ENCODE measurements around the gene THSD4.
A peak's percentile ranks its signal among the peaks of the same experiment; 100 is the strongest.

The THSD4 gene

DNA sequence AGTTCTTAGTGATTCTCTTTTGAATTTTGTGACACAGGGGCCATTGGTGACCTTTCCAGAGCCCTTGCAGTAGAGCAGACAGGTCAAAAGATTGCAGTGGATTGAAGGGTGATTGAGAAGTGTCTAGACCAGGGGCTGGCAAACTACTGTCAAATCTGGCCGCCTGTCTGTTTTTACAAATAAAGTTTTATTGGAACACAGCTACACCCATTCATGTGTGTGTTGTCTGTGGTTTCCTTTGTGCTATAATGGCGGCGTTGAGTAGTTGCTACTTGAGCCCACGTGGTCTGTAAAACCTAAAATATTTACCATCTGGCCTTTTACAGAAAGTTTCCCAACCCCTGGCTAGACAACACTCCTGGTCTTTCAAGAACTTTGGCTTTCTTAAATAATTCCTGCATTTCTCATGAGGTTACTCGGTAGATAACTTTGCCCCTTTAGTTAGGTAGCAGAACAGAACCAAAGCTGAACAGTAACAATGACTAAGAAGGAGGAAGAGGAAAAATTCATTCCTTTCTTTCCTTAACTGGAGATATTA, 430.0 kb downstream of the THSD4 start:
- DNase-seq (ENCODE audit: low spot score), result peak; percentile 35

DNA sequence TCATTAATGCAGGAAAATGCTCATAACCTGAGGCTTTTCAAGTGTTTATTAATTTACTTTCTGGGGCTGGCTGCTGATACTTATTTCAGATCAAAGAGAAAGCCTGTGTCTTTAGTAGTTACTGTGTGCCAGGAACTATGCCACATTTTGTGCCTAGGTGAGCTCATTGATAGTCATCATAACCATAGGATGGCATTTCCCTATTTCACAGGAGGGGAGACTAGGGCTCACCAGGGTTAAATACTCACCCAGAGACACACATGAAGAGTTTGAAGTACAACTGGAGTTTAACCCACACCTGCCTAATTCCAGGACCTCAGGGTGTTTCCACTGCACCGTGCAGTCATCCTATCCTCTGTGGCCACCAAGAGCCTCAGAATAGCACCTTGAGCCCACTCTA, 430.7 kb downstream of the THSD4 start:
- DNase-seq (ENCODE audit: low spot score), result peak; percentile 67

DNA sequence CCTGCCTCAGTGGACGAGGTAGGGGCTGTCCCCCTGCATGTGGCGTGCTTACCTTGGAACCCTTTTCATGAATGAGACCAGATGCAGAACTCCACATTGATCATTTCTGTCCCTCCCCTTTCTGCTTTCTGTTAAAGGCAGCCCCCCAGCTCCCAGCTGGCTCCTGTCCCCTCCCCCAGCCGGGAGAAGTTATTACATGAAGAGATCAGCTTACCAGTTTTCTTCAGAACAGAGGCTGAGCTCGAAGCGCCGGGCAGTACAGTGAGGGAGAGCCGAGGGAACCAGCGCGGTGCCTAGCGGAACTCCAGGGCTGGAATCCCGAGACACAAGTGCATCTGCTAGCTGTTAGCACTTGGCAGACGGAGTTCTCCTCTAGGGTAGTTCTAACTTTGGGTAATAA, 431.7 kb downstream of the THSD4 start:
- DNase-seq (ENCODE audit: low spot score), result no peak

DNA sequence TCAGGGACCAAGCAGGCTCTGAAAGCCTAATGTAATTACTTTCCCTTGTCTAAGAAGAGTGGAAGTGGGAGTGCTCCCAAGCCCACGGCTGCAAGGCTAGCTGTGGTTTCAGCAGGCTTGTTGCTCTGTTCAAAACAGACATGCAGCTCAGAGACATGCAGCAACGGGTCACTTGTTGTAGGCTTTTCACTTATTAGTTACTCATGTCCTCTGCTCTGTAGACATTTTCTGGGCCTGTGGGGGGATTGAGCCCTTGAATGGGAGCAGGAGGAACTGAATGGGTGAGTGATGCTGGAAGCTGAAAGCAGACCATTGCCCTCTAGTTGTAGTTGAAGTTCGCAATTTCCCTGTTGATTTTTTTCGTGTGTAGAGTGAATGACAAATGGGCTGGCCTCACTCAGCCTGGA, 433.1 kb downstream of the THSD4 start:
- DNase-seq (ENCODE audit: low spot score), result no peak

DNA sequence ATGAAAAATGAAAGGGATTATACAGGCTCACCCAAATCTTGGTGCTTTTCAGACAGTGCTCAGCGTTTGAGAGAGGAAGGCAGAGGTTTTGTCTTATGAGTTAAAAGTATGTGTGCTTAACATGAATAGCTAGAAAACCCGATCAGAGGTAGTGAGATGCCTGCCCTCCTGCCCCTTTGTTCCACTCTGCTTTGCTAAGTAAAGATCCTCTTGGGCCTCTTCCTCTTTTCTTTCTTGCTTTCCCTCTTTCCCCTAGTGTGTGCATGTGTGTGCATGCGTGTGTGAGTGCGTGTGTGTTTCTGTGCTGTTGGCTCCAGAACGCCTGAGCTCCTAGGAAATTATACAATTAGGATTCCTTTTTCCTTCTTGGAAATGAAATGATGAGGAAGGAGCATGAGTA, 433.8 kb downstream of the THSD4 start:
- DNase-seq (ENCODE audit: low spot score), result no peak

DNA sequence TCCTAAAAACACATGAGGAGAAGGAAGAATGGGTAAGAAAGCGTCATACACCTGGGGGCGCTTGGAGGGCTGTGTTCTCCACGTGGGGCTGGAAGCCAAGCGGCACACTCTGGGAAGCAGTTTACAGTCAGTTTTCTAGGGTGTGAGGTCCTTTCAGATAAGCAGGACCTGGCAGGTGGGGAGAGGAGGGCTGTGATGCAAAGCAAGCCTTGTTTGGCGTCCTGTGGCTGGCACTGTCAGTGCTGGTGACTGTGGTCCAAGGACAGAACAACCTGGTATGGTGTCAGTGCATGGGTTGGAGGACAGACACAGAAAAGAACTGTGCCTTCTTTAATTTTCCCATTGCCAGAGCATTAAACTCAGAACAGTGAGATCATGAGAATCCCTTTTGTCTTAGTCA, 434.4 kb downstream of the THSD4 start:
- no peak for DNase-seq (ENCODE audit: low spot score)

DNA sequence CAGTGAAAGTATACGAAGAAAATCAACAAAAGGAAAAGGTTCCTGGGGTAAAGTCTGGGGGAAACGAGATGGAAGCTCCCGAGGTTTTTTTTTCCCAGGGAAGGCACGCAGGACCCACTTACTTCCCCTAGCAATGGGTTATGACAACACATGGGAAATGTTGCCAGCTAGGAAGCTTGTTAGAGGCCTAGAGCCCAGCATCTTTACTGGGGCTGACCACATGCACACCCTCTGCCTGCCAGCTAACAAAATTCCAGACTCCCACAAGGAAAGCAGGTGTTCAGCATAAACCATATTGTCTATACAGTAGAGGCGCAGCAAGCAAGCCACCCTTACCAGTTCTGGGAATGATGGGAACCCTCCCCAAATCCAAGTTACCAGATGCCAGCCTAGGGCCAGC, 436.3 kb downstream of the THSD4 start:
- no peak for DNase-seq (ENCODE audit: low spot score)

DNA sequence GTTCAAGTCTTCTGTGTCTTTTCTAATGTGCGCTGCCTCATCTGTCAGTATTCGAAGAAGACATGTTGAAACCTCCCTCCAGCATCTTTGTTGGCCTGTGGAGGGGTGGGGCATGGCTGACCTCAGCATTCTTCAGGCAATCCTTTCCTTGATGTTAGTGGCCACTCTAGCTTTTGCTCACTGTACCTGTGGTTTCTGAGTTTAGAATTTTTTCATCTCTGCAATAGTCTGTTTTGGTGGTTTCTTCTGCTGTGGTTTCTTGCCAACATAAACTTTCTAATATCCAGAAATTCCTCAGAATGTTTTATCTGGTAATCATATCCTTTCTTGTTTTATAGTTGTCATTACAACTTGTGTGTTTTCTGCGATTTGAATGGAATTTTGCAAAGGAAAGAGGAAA, 443.8 kb downstream of the THSD4 start:
- peak; percentile 45 for DNase-seq (ENCODE audit: low spot score)

DNA sequence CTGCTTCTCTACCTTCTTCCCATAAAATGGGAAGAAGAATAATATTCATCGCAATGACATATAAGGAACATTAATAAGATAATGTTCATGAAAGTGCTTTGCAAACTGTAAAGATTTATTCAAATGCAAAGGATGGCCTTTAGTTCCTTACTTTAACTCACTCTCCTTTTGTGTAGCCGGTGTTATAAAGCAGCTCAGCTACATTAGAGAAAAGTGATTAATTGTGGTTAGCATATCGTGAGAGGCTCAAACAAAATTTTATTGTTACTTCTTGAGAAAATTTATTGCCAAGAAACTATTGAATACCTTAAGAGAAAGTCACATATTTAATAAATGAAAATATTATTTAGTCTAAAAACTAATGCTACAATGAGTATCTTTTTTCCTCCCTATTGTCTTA, 444.3 kb downstream of the THSD4 start:
- DNase-seq (ENCODE audit: low spot score), result no peak

DNA sequence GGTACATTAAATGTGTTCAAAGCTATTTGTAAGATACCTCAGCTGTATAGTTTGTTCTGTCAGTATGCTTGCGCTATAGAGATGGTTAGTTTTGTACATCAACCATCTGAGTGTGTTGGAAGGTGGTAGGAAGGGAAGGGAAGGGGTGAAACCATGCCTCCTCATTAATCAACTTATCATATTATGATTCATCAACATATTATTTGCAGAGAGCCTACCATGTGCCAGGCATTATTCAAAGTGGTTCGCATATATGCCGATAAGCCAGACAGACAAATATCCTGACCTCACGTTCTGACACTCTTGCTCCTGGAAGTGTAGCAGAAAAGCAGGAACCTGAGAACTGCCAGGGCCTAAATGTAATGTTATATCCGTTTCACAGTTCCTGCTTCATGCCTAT, 447.0 kb downstream of the THSD4 start:
- DNase-seq (ENCODE audit: low spot score), result peak; percentile 24

DNA sequence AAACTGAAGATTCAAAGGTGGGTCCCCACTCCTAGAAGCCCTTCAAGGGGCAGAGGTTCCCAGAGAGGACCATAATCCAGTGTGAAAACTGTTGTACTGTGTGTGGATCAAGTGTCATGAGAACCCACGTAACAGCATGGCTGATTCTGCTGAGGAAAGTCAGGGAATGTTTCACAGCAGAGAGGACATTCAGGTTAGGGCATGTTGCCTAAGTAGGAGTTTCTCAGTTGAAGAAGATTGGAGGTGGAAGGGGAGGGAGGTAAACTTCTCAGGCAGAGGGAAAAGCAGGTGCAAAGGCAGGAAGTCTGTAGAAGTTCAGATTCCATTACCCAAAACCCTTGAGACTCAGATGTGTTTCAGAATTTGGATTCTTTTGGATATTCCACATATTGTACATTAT, 448.9 kb downstream of the THSD4 start:
- no peak for DNase-seq (ENCODE audit: low spot score)

DNA sequence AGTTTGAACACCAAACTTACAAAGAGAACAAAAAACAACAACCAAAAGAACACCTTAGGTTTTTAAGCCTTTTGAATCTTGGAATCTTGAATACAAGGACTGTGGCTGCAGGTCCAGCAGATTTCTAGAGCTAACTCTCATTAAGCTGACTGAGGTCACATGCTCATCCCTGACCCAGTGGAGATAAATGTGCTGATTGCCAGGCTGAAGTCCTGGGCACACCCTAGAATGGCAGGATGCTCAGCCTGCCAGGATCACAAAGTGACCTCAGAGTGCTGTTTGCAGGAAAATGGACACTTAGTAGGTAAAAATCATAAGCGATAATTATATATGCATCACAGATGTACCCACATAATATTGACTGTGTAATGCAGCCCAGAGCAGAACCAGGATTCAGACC, 449.7 kb downstream of the THSD4 start:
- DNase-seq (ENCODE audit: low spot score), result no peak

DNA sequence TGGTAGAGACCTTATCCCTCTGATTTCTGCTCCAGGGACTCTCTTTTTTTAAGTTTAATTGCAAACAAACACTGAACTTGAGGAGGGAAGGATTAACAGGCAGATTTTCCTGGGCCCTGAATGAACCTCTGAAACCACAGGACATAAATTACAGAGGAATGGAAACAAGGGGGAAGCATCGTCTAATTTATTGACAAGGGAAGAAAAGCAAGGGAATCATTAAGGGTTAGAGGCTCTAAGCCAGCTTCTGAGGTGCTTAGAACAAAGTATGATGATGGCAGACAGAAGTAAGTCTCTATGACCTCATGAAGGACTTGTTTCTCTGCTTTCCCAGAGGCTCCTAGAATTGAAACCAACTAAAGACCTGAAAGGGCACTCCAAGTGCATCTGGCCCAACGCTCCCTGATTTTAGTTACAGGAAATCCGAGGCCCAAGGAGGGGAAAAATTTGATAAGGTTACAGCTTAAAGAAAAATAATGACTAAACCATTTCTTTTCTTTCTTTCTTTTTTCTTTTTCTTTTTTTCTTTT, 450.4 kb downstream of the THSD4 start:
- no peak for DNase-seq (ENCODE audit: low spot score)

DNA sequence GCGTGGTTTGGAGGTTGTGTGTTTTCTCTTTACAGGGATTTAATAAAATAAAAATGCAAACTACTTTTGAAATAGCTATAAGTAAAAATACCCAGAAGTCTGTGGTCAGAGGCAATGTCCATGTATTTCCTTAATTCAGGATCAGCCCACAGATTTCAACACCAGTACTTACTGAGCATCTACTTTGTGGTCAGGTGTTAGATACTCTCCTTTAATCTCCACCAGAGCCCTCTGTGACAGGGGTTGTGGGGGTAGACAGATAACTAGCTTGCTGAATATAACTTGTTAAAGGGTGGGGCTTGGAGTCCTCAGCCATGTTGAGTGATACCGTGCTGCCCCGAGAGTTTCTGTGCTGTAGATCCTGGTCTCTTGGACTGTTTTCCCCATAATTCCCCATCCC, 451.0 kb downstream of the THSD4 start:
- DNase-seq (ENCODE audit: low spot score), result no peak

DNA sequence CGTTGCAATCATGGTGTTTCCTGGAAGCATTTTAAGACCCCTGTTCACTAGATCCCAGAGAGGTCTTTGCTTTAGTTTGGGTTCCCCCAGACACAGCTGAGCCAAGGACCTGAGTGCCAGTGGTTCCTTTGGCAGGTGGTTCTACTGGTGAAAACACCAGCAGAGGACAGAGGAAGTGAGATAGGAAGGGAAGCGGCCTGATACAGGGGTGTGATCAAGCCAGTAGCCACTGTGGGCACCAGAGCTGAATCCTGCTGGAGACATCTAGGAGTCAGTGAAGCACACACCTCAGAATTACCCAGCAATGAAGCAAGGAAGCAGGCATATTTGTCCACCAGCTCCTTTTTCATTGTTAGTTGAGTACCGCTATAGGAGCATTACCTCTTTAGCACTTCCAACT, 451.9 kb downstream of the THSD4 start:
- no peak for DNase-seq (ENCODE audit: low spot score)

DNA sequence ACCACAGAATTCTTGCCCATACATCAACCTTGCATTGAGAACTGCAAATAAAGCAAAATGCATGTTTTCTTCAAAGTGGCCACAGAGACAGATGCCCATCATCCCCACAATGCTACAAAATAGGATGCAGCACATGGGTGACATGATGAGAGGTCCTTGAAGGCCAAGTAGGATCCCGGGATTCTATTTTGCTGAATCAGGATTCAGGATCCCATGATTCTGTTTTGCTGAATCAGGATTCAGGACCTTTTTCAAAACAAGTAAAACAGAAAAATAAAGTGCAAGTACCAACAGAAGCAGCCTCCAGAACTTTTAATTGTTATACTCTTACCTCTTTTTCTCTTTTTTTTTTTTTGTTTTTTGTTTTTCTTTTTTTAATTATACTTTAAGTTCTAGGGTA, 453.0 kb downstream of the THSD4 start:
- no peak for DNase-seq (ENCODE audit: low spot score)

DNA sequence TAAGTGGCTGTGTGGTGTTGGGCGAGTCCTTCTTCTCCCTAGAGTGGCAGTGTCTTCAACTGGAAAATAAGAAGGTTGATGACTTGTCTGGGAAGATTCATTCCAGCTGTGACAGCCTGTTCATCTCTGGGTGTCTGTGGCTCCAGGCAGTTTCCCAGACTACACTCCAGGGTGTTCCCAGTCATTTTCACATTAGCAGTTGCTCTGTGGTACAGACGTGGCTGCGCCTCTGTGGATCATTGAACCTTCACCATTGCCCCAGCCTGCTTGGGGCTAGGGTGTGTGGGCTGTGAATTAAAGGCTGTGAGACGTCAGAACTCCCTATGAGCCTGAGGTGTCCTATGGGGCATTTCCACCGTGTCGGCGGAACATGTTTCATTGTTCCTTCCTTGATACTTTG, 455.5 kb downstream of the THSD4 start:
- DNase-seq (ENCODE audit: low spot score), result no peak

DNA sequence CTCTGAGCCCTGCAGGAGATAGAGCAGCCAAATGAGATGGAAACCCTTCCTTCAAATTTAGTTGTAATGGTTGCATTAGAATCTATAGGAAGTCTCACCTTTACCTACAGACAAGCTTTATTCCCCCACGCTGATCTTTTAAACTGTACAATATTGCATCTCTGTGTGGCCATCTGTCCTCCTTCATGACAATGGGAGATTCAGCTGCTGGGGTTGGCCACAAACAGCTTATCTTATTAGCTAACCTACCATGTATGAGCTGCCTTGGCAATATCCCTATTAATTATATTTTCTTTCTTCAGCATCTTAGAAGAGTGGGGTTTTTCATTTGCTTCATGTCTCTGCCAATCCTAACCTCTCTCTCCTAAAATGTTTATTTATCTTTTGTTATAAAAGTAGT, 456.4 kb downstream of the THSD4 start:
- DNase-seq (ENCODE audit: low spot score), result no peak

DNA sequence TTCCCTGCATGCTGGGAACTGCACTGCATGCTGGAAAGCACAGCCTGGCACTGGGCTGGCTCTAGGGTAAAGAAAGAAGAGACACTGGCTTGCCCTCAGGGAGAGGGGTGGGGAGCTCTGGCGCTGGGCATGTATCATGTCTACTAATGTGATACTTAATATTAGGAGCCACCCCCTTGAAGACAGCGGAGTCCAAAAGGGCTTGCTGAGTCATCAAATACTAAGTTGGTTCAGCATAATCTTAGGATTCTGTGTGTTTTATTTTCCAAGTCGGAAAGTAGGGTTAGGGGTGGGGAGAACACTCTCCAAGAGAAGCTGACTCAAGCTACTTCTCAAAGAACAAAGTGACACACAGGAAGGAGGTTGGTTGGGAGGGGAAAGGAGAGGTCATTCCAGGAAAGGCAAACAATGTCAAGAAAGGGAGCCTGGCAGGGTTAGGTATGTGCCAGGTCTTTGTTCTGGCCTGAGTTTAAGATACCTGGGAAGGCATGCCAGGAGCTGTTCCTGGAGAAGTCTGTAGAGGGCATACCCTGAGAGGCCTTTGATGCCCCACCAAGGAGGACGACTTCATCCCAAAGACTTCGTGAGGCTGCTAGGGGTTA, 457.3 kb downstream of the THSD4 start:
- DNase-seq (ENCODE audit: low spot score), result peak; percentile 44

DNA sequence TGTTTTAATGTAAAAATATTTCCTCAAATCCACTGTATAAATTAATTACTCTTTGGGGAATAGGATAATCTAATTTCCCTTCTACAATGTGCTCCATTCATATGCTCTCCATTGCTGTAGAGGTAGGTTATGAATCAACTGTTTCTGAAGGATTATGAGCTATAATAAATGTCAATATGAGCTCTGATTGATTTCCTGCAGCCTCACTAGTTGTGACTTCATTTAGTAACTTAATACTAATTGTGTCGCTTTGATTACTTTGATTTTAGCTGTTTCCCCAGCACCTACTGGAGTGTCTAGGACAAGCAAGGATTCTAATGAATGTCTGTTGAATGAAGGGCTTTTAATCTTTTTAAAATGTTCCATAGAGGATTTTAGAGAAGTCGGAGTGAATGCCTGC, 458.3 kb downstream of the THSD4 start:
- DNase-seq (ENCODE audit: low spot score), result no peak

DNA sequence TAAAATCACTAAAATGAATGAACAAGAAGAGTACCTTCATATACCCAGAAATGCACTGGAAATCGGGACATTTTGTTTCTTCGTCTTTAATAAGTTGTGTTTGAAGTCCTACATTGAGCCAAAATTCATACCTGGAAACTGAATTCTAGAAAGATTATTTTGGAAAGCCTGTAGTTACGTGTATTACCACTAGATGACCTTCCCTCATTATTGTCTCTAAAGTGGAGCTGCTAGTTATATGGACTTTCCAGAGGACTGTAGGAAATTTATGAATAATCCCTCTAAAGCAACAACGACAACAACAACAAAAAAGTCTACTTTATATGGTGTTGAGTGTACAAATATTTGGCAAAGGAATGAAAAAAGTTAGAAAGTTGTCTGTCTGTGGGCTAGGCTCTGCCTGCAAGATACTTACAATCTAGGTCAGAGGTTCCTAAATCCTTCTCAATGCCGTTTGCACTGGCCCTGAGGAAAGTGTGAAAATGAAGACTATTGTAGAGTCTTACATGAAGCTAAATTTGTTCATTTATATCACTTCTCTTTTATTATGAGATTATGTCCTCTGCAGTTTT, 460.3 kb downstream of the THSD4 start:
- peak; percentile 10 for DNase-seq (ENCODE audit: low spot score)

DNA sequence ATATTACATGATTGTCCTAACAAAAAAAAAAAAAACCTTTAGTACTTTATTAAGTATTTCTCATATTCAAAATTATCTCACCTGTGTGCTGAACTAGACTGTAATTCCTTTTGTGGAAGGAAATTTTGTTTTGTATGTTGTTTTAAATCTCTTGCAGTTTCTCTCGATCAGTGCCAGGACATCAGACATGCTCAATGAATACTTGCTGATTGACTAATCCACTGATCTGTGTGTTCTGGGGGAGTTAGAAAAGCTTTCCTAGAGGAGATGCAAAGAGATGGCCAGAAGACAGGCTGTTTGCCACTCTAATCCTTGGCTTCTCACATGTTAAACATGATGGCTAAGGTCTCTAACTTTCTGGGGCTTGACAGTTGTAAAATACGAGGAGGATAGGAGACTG, 461.8 kb downstream of the THSD4 start:
- no peak for DNase-seq (ENCODE audit: low spot score)

DNA sequence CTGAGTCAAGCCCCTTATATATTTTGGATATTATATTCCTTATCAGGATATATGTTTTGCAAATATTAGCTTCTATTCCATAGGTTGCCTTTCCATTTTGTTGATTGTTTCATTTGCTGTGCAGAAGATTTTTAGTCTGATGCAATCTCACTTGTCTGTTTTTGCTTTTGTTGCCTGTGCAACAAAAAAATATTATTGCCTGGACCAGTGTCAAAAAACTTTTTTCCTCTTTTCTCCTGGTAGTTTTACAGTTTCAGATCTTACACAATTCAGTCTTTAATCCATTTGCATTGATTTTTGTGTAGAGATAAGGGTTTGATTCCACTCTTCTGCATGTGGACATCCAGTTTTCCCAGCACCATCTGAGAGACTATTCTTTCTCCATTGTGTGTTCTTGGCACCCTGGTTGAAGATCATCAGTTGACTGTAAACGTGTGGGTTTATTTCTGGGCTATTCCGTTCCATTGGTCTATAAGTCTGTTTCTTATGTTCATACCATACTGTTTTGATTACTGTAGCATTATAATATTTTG, 466.2 kb downstream of the THSD4 start:
- DNase-seq (ENCODE audit: low spot score), result no peak

DNA sequence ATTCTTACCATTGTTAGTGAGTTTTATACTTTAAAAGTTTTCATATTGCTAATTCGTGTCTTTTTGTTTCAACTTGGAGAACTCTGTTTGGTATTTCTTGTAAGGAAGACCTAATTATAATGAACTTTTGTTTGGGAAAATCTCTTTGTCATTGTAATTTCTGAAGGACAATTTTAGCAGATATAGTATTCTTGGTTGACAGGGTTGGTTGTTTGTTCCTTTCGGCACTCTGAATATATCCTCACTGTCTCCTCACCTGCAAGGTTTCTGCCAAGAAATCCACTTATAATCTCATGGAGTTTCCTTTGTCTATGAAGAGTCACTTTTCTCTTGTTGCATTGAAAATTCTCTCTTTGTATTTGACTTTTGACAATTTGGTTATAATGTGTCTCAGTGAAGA, 469.9 kb downstream of the THSD4 start:
- no peak for DNase-seq (ENCODE audit: low spot score)
